ENCODE measurements around the gene ATOH8. TPM values are rescaled to one million over a fixed set of nuclear protein-coding genes. Genes with fewer than 3 reads are reported as not detected.

The ATOH8 gene
- total RNA-seq, 4 donors from 2014 or later, result 41.1 to 124 (median 62.5) TPM

- Histone ChIP-seq H3K27me3 (no peaks in the 10 kb centered on the region), H3K36me3 (no peaks in the 10 kb centered on the region), H3K27ac (replicated peaks in 1 of 4) (peak overlapping the region in 2 of 4 donors; percentile 32 to 53), H3K4me1 (peaks cover 15 to 23% (median 17%) of the 10 kb centered on the region in 4 donors), H3K9me3 (no peaks in the 10 kb centered on the region), H3K4me3 (peak overlapping the region; percentile 11 to 30 (median 21))
- TF ChIP-seq POLR2AphosphoS5 (IDR thresholded peaks at IDR 0.05), result no peak
- no peak for TF ChIP-seq POLR2A (IDR thresholded peaks at IDR 0.05; ENCODE audit: low read depth)
- no peak for TF ChIP-seq CTCF (IDR thresholded peaks at IDR 0.05)
- WGBS, result 56% methylated on average over 36 of the region's 41 CpGs
- intact Hi-C loops (cut with DNase I), result loop anchor here (5.0 kb wide), 1 partner anchor 174 kb away; no protein-coding TSS in a partner anchor
- DNase-seq (ENCODE audit: extremely low spot score), result peak; percentile 92
These were observed 57.6 kb downstream of the ATOH8 start for GRCh38 chr2:85811180-85812093.

- H3K4me3 ChIP-seq, result no peak overlapping the region
- intact Hi-C loops (cut with DNase I), result loop anchor here (5.0 kb wide), 1 partner anchor 175 kb away; no protein-coding TSS in a partner anchor
- TF ChIP-seq EP300 (IDR thresholded peaks at IDR 0.05) (no peak), CTCF (IDR thresholded peaks at IDR 0.05) (no peak), POLR2A (IDR thresholded peaks at IDR 0.05; ENCODE audit: low read depth) (no peak), POLR2AphosphoS5 (IDR thresholded peaks at IDR 0.05) (no peak)
- 72% methylated on average over 9 of the region's 10 CpGs for WGBS
- peaks cover 15 to 23% (median 17%) of the 10 kb centered on the region in 4 donors for H3K4me1 ChIP-seq
- no peaks in the 10 kb centered on the region for H3K27me3 ChIP-seq
- no peaks in the 10 kb centered on the region for H3K36me3 ChIP-seq
- no peak overlapping the region for H3K27ac ChIP-seq (replicated peaks in 1 of 4)
- DNase-seq (ENCODE audit: extremely low spot score), result peak; percentile 72
- no peaks in the 10 kb centered on the region for H3K9me3 ChIP-seq
These were observed 58.4 kb downstream of the ATOH8 start for GRCh38 chr2:85812094-85812735.

GRCh38 chr2:85813211-85813981 lies 59.6 kb downstream of the ATOH8 start:
- 89% methylated on average over 7 of the region's 7 CpGs for WGBS
- Histone ChIP-seq H3K4me3 (no peak overlapping the region), H3K4me1 (peaks cover 15 to 23% (median 17%) of the 10 kb centered on the region in 4 donors), H3K9me3 (no peaks in the 10 kb centered on the region), H3K36me3 (no peaks in the 10 kb centered on the region), H3K27me3 (no peaks in the 10 kb centered on the region), H3K27ac (replicated peaks in 1 of 4) (no peak overlapping the region)
- peak; percentile 72 for DNase-seq (ENCODE audit: extremely low spot score)
- TF ChIP-seq CTCF (IDR thresholded peaks at IDR 0.05) (no peak), EP300 (IDR thresholded peaks at IDR 0.05) (no peak), POLR2AphosphoS5 (IDR thresholded peaks at IDR 0.05) (no peak), POLR2A (IDR thresholded peaks at IDR 0.05; ENCODE audit: low read depth) (no peak)
- intact Hi-C loops (cut with DNase I), result loop anchor here (5.0 kb wide), 1 partner anchor 176 kb away; no protein-coding TSS in a partner anchor

GRCh38 chr2:85813982-85814801 lies 60.4 kb downstream of the ATOH8 start:
- H3K27me3 ChIP-seq, result no peaks in the 10 kb centered on the region
- peaks cover 15 to 23% (median 17%) of the 10 kb centered on the region in 4 donors for H3K4me1 ChIP-seq
- TF ChIP-seq EP300 (IDR thresholded peaks at IDR 0.05) (no peak), POLR2AphosphoS5 (IDR thresholded peaks at IDR 0.05) (peak in 1 of 2 donors; percentile 69), CTCF (IDR thresholded peaks at IDR 0.05) (peak; percentile 91 to 92 (median 91)), POLR2A (IDR thresholded peaks at IDR 0.05; ENCODE audit: low read depth) (no peak)
- intact Hi-C loops (cut with DNase I), result loop anchor here (2.0 to 5.0 kb wide), 2 partner anchors 85 to 177 kb away; no protein-coding TSS in a partner anchor
- H3K36me3 ChIP-seq, result no peaks in the 10 kb centered on the region
- H3K27ac ChIP-seq (replicated peaks in 1 of 4), result no peak overlapping the region
- peak; percentile 97 for DNase-seq (ENCODE audit: extremely low spot score)
- 33% methylated on average over 7 of the region's 13 CpGs for WGBS
- H3K9me3 ChIP-seq, result no peaks in the 10 kb centered on the region
- H3K4me3 ChIP-seq, result no peak overlapping the region

Measured in esophagus muscularis mucosa (tissue), 4 donors.